ENCODE results near the gene GALNT16.
"Not testable (repeated sequence)": the region's sequence is repeated elsewhere in the genome, so short reads cannot be mapped to it uniquely, and the experiment has no call there.

GALNT16 gene

DNA sequence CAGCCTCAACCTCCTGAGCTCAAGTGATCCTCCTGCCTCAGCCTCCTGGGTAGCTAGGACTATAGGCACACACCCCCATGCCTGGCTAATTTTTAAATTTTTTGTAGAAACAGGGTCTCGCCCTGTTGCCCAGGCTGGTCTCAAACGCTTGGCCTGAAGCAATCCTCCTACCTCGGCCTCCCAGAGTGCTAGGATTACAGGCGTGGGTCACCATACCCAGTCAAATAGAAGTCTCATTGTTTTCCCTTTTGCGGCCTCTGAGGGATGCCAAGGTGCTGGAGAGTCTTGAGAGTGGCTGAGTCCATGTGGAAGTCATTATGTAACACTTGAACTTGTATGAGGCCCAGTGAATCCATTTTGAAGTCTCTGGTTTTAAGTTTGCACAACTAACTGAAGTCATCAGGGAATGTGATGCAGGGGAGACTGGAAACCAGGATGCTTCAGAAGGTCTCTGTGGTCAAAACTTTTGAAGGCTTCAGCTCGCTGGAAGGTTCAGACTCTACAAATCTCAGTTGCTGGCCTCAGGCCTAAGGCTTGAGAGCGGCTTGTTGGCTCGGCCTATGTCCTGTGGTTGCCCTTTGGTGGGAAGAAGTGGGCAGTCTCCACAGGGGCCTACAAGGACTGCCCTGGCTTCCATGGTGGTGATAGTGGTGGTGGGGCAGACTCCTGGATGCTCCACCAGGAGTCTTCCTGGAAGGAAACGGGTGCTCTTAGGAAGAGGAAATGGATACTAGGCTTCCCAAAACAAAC lies 29.2 kb downstream of the GALNT16 start:
- peak; percentile 26 for DNase-seq (ENCODE audit: low read depth)
- no peak overlapping the region for H3K4me3 ChIP-seq (ENCODE audit: control insufficient read depth, low read depth, low read length)
- TF ChIP-seq, protein P1, sequence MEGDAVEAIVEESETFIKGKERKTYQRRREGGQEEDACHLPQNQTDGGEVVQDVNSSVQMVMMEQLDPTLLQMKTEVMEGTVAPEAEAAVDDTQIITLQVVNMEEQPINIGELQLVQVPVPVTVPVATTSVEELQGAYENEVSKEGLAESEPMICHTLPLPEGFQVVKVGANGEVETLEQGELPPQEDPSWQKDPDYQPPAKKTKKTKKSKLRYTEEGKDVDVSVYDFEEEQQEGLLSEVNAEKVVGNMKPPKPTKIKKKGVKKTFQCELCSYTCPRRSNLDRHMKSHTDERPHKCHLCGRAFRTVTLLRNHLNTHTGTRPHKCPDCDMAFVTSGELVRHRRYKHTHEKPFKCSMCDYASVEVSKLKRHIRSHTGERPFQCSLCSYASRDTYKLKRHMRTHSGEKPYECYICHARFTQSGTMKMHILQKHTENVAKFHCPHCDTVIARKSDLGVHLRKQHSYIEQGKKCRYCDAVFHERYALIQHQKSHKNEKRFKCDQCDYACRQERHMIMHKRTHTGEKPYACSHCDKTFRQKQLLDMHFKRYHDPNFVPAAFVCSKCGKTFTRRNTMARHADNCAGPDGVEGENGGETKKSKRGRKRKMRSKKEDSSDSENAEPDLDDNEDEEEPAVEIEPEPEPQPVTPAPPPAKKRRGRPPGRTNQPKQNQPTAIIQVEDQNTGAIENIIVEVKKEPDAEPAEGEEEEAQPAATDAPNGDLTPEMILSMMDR (conservative IDR thresholded peaks at IDR 0.05; ENCODE audit: control insufficient read depth, insufficient read depth, low read depth, low read length): no peak

DNA sequence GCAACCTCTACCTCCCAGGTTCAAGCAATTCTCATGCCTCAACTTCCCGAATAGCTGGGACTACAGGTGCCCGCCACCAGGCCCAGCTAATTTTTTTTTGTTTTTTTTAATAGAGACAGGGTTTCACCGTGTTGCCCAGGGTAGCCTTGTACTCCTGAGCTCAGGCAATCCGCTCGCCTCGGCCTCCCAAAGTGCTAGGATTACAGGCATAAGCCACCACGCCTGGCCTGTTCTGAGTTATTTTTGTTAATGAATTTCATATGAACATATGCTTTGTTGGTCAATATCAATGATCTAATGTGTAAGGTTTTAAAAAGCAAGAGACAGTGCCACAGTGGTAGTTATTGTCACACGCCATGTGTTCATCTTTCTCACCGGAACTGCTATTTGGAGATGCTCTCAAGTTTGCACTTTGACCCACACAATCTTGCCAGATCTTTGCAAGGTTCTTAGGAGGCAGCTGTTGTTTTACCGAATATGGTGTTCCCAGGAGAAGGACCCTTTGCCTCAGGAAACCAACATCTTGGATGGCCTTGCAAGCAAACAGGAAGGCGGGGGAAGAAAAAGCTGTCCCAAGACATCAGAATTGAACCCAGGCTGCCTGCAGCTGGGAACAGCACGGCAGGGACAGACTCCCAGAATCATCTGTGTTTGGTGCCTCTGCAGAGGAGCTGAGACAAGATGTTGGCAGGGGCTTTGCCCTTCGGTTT lies 30.0 kb downstream of the GALNT16 start:
- DNase-seq (ENCODE audit: low read depth): peak; percentile 58
- TF ChIP-seq, protein P1 (conservative IDR thresholded peaks at IDR 0.05; ENCODE audit: control insufficient read depth, insufficient read depth, low read depth, low read length): no peak
- H3K4me3 ChIP-seq (ENCODE audit: control insufficient read depth, low read depth, low read length): no peak overlapping the region

DNA sequence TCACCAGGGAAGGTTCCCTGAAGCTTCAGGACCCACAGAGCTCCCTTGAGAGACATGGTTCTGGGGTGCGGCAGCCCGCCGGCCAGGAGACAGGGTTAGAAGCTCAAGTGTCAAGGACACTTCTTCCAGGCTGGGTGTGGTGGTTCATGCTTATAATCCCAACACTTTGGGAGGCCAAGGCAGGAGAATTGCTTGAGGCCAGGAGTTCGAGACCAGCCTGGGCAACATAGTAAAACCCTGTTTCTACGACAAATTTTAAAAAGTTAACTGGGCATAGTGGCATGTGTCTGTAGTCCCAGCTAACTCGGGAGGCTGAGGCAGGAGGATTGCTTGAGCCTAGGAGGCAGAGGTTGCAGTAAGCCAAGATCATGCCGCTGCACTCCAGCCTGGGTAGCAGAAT lies 30.9 kb downstream of the GALNT16 start:
- H3K4me3 ChIP-seq (ENCODE audit: control insufficient read depth, low read depth, low read length); DNase-seq (ENCODE audit: low read depth): not testable (repeated sequence)

DNA sequence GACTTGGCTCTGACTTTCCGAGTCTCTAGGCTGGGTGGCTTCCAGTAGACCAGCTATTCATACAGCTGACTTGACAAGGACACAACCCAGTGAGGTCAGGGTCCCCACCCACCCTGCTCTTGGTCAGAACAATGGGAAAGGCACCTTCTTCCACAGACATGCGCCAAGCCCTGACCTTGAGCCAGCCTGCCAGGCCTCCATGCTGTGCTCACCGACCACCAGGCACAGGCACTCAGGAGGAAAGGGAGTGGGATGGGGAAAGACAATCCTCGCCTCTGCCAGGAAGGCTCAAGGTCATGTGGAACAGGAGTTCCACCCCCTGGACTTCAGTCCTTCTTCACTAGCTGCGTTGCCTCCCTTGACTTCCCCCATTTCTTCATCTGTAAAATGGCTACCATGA lies 31.4 kb downstream of the GALNT16 start:
- TF ChIP-seq, protein P1 (conservative IDR thresholded peaks at IDR 0.05; ENCODE audit: control insufficient read depth, insufficient read depth, low read depth, low read length): no peak
- no peak overlapping the region for H3K4me3 ChIP-seq (ENCODE audit: control insufficient read depth, low read depth, low read length)
- DNase-seq (ENCODE audit: low read depth): no peak

DNA sequence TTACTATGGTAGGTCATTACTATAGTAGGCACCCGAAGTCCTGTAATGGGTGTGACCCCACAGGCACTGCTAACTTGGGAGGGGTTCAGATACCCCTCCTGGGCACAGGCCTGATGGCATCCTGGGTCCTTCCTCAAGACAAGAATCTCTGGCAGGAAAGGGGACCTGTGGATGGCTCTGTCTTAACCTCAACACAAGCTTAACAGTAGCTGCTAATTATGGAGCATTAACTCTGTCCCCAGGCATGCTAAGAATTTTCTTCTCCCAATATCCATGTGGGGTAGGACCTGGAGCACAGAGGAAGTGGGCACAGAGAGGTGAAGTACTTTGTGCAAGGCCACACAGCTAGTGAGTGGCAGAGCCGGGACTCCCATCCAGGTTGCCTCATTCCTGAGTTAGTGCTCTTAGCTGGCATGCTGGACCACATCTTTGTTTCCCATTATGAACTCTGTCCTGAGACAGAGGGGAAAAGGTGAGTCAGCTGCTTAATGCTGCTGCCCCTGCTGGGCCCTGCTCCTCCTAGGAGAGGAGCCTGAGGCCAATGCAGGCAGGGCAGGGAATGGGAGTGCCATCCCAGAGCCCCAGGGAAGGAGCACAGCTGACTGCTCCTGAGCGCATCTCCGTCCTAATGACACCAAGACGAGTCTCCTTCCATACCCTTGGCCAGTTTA lies 32.1 kb downstream of the GALNT16 start:
- no peak overlapping the region for H3K4me3 ChIP-seq (ENCODE audit: control insufficient read depth, low read depth, low read length)
- TF ChIP-seq, protein P1 (conservative IDR thresholded peaks at IDR 0.05; ENCODE audit: control insufficient read depth, insufficient read depth, low read depth, low read length): no peak
- DNase-seq (ENCODE audit: low read depth): no peak

DNA sequence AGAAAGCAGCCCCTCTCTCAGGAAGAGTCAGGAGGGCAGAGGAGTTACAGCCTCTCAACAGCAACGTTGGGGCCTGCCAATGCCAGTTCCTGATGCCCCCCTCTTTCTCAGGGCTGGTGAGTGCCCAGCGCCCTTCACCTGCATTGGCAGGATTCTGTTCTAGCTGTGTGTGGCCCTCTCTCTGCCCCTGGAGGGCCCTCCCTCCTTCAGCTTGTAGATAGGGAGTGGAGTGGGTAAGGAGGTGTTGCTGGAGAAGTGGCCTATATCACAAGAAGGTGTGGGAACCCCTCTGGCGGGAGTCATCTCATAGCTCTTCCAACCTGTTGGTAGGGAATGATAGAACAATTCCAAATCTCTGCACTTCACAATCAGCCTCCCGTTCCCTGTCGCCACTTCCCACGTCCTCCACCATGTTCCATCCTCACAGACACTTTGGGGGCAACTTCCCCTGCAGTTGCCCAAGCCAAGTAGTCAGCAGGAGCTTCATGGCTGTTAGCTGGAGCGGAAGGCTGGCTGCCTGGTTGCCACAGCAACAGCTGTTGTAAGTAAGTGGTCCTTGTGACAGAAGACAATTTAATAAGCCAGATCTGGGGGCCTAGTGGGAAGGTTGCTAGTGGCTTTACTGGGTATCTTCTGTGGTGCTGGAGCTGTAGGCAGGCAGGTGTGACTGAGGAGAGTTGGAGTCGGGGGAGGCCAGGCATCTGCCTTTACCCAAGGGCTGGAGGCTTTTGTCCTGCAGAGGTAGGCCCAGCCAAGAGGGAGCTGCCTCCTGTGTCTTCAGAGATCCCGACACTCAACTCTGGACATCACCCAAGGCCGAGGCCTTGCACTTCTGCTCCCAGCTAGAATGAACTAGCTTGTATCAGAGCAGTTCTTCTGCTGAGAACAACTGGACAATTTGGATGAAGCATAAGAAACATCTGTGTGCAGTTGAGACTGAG lies 38.4 kb downstream of the GALNT16 start:
- TF ChIP-seq, protein P1 (conservative IDR thresholded peaks at IDR 0.05; ENCODE audit: control insufficient read depth, insufficient read depth, low read depth, low read length): no peak
- no peak for DNase-seq (ENCODE audit: low read depth)
- H3K4me3 ChIP-seq (ENCODE audit: control insufficient read depth, low read depth, low read length): no peak overlapping the region
